Epithelial cell of proximal tubule (primary cell): ENCODE measurements around the gene HEPACAM2. TPM values are rescaled to one million over a fixed set of nuclear protein-coding genes. Genes with fewer than 3 reads are reported as not detected.

Experiments
- DNase-seq: peaks from one replicate; pipeline ENCODE4 v3.0.0-alpha.2; 2011; ENCODE audit warnings: low read depth
- H3K4me3 ChIP-seq: 2 replicates; pipeline ENCODE4 v1.5.1; 2011; ENCODE audit warnings: low read depth, mild to moderate bottlenecking, low read length
- CTCF ChIP-seq: conservative IDR thresholded peaks from 2 replicates; pipeline ENCODE4 v1.5.1; 2012; ENCODE audit warnings: low read depth, mild to moderate bottlenecking, low read length
- total RNA-seq: library from RNA; depleted of rRNA; stranded (reverse); fragments of >200 nt; gene quantifications from 2 replicates; pipeline ENCODE4 v1.2.3, GENCODE V29; 2015

HEPACAM2 gene
- total RNA-seq, 1 donor from 2014 or later: not detected

GRCh38 chr7:93205046-93205445 lies 21.2 kb downstream of the HEPACAM2 start:
- no peak overlapping the region for H3K4me3 ChIP-seq
- no peak for DNase-seq
- no peak for TF ChIP-seq CTCF

- TF ChIP-seq CTCF: no peak
- no peak for DNase-seq
Observed at GRCh38 chr7:93203496-93203895, 22.8 kb downstream of the HEPACAM2 start.

GRCh38 chr7:93202594-93203250 lies 23.5 kb downstream of the HEPACAM2 start:
- H3K4me3 ChIP-seq: no peak overlapping the region
- DNase-seq: no peak
- TF ChIP-seq CTCF: no peak

More at GRCh38 chr7:93203496-93203895, 22.8 kb downstream of the HEPACAM2 start:
- no peak overlapping the region for H3K4me3 ChIP-seq

- H3K4me3 ChIP-seq: no peak overlapping the region
Observed at GRCh38 chr7:93198472-93198871, 27.8 kb downstream of the HEPACAM2 start.

GRCh38 chr7:93196336-93196735 lies 29.9 kb downstream of the HEPACAM2 start:
- no peak overlapping the region for H3K4me3 ChIP-seq
- DNase-seq: no peak
- no peak for TF ChIP-seq CTCF

More at GRCh38 chr7:93198472-93198871, 27.8 kb downstream of the HEPACAM2 start:
- TF ChIP-seq CTCF: no peak
- no peak for DNase-seq

- peak; percentile 2 for DNase-seq
- no peak overlapping the region for H3K4me3 ChIP-seq
- no peak for TF ChIP-seq CTCF
Observed at GRCh38 chr7:93194386-93194785, 31.9 kb downstream of the HEPACAM2 start.

GRCh38 chr7:93188870-93189634 lies 37.2 kb downstream of the HEPACAM2 start:
- no peak for DNase-seq
- no peak overlapping the region for H3K4me3 ChIP-seq
- no peak for TF ChIP-seq CTCF
